Inferior parietal cortex (tissue), 1 donor: ENCODE measurements around the gene GSDMA.
"Not testable (repeated sequence)": the region's sequence is repeated elsewhere in the genome, so short reads cannot be mapped to it uniquely, and the experiment has no call there.

ENCODE experiments used
- DNase-seq: peaks from one replicate; pipeline ENCODE4 v3.0.0-alpha.2; 2016; ENCODE audit errors: extremely low spot score

The GSDMA gene

GRCh38 chr17:39929646-39930407, 33.0 kb upstream of the GSDMA start:
- no peak for DNase-seq

GRCh38 chr17:39933912-39934311, 28.9 kb upstream of the GSDMA start:
- DNase-seq: no peak

- no peak for DNase-seq
Observed at GRCh38 chr17:39934324-39934723, 28.5 kb upstream of the GSDMA start.

GRCh38 chr17:39935909-39936308, 26.9 kb upstream of the GSDMA start:
- no peak for DNase-seq

- no peak for DNase-seq
Observed at GRCh38 chr17:39937447-39937846, 25.4 kb upstream of the GSDMA start.

DNA sequence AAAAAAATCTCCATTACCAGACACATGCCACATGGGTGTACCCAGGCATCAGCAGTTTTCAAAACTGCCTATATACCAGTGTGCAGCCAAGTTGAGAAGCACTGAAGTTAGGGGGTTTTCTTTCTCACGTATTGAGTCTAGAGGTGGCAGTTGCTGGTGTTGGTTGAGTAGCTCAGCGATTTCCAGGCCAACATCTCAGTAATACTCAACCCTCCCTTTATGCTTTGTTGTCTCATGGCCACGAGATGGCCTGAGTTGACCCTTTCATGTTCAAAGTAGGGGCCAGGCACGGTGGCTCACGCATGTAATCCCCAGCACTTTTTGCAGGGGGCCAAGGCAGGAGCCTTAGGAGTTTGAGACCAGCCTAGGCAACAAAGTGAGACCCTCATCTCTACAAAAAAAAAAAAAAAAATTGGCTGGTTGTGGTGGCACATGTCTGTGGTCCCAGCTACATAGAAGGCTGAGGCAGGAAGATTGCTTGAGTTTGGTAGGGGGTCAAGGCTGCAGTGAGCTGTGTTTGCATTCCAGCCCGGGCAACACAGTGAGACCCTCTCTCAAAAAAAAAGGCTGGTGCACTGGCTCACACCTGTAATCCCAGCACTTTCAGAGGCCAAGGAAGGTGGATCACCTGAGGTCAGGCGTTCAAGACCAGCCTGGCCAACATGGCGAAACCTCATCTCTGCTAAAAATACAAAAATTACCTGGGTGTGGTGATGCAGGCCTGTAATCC, 24.5 kb upstream of the GSDMA start:
- DNase-seq: no peak

- no peak for DNase-seq
Observed at GRCh38 chr17:39939106-39939505, 23.7 kb upstream of the GSDMA start.

GRCh38 chr17:39939588-39940419, 23.0 kb upstream of the GSDMA start:
- no peak for DNase-seq

DNA sequence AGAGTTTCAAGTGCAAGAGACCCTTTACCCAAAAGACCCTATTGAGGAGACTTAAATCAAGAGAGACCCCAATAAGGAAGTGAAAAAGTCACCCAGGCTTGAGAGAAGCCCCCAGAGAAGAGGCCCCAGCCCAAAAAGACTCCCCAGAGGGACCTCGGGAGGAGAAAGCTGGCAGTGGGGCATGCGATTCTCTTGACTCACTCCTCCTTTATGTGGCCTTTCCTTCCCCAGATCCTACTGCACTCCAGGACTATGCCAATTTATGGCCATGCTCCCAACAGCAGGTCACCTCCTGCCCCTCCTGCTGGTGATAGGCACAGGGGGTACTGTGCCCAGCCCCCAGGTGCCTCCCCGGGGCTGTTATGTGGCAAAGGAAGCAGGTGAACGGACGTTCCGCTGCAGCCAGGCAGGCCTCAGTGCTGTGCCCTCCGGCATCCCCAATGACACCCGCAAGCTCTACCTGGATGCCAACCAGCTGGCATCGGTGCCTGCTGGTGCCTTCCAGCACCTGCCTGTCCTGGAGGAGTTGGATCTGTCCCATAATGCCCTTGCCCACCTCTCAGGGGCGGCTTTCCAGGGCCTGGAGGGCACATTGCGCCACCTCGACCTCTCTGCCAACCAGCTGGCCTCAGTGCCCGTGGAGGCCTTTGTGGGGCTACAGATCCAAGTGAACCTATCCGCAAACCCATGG, 19.0 kb upstream of the GSDMA start:
- no peak for DNase-seq

DNA sequence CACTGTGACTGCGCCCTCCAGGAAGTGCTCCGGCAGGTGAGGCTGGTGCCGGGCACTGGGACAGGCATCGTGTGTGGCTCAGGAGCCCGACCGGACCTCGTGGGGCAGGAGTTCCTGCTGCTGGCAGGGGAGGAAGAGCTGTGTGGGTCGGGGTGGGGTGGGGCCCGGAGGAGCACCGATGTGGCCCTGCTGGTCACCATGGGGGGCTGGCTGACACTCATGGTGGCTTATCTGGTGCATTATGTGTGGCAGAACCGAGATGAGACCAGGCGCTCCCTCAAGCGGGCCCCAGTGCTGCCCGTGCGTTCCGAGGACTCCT, 18.5 kb upstream of the GSDMA start:
- DNase-seq: no peak

- no peak for DNase-seq
Observed at GRCh38 chr17:39946551-39947330, 16.1 kb upstream of the GSDMA start.

DNA sequence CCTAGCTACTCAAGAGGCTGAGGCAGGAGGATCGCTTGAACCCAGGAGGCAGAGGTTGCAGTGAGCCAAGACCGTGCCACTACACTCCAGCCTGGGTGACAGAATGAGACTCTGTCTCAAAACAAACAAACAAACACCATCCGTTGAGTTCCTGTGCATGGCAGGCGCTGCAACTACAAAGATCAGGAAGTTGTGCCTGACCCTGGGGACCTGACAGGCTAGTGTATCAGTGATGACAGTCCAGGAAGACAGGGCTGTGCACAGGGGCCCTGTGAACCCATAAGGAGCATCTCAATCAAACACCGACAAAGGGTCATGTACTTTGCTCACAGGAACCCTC, 14.3 kb upstream of the GSDMA start:
- not testable (repeated sequence) for DNase-seq

DNA sequence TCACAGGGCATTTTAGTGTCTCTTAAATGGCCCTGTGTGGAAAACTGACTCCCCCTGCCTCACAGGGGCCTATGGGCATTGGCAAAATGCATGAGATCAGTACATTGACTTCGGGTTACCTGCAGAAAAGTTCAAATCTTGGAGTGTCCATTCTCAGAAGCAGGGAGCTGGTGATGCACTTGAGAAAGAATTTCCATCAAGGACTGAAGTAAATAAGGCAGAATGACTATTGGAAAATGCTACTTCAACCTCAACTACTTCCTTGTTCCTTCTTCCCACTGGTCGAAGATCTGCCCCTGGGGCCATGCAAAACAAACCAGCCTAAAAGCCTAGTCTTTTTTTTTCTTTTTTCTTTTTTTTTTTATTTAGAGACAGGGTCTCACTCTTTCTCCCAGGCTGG, 13.8 kb upstream of the GSDMA start:
- no peak for DNase-seq

- DNase-seq: no peak
Observed at GRCh38 chr17:39950871-39951348, 11.9 kb upstream of the GSDMA start.

DNA sequence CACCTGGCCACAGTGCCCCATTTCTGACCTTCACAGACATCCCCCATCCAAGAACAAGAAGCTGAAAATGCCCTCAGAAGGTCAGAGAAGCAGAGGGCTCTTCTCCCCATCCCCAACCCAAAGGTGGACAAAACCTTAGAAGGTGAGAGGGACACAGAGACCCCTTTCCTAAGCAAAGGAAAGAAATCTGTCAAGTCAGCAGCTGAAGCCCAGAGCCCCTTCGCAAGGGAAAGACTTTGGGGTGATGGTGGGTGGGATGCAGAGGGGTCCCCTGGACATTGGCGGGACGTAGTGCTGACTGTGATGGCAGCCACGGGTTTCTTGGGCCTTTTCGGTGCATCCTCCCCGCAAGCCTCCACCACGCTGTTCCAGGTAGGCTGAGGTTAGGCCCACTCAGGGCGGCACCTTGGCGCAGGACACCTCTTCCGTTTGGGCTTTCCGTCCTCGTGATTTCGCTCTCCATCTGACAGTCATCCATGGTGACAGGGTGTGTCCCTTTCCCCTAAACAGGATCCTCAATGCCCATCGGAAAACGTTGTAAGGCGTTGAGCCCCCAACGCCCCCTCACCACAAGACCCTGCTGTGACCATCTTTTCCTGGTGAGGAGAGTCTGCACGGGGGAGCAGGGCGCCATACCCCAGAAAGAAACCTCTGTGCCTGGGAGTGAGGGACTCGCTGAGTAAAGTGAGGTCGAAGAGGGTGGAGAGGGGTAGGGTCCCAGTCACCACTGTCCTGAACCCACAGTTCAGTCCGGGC, 10.7 kb upstream of the GSDMA start:
- no peak for DNase-seq

- peak; percentile 53 for DNase-seq
Observed at GRCh38 chr17:39952680-39953470, 9.9 kb upstream of the GSDMA start.

- DNase-seq: no peak
Observed at GRCh38 chr17:39953471-39953888, 9.3 kb upstream of the GSDMA start.

- no peak for DNase-seq
Observed at GRCh38 chr17:39954876-39955275, 7.9 kb upstream of the GSDMA start.

- DNase-seq: no peak
Observed at GRCh38 chr17:39955726-39956225, 7.0 kb upstream of the GSDMA start.
